ENCODE data around the gene CAB39.

CAB39 gene

DNA sequence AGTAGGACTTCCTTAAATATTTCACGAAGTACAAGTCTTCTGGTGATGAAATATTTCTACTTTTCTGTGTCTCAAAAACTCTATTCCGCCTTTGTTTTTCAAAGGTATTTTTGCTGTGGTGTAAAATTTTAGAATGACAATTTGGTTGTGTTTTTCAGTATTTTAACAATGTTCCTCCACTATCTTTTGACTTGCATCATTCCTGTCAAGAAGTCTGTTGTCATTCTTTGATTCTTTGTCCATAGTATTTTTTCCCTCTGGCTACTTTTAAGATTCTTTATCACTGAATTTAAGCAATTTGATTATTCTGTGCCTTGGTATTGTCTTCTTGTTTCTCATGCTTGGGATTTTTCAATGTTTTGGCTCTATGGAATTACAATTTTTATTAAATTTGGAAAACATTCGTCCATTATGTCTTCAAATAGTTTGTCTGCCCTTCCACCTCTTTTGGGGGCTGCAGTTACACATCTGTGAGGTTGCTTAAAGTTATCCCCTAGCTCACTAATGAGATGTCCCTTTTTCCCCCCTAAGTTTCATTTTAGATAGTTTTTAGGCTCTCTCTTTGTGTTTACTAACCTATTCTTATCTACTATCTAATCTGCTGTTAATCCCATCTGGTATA, 76.0 kb downstream of the CAB39 start:
- DNase-seq = no peak

DNA sequence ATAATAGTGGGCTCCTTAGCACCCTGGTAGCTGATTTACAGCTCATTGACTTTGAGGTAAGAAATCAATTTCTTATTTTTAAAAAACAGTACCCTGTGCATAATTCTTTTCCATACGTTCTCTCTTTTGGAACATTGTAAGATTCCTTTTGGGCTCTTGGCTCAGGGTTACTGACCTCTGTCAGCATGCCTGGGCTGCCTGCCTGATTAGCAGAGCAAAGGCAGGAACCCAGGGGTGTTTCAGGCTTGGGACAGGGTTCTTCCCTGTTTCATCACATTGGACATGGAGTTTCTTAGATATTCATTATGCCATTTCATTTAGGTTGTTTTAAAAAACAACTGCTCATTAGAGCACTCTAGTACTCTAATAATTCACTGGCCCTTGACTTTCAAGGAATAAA, 78.3 kb downstream of the CAB39 start:
- DNase-seq = no peak

DNA sequence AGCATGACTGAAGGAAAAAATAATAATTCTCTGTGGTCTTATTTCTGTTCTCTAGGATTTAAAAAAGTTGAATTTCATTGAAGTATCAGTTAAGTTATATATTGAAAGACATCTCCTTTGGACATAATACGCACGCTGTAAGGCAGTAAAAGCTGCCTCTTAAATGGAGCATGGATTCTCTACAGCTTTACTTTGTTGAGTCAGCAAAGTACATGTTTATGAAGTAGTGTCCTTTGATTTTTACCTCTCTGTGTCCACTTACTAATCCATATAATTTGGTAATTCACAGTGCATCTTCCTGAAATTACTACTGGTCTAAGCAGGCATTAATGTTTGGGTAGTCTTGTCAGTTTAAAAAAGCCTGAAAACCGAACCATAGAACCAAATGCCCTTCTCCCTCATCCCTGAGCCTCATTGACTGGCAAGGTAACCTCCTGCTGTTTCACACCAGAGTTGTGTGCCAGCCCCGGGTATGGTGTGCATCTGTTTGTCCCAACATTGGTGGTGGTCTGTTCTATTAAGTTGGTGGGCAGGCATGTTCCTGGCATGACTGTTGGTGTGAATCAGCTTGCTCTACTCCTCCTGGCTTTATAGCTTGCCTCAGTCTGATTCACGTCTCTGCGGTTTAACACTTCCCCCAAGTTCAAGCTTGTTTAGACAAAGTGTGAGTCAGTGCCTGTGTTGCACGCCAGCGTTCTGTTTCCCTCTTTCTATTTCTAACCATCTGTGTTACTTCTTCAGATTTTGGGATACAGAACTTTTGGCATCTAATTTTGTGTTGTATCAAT, 81.1 kb downstream of the CAB39 start:
- peak; percentile 92 to 94 for DNase-seq

DNA sequence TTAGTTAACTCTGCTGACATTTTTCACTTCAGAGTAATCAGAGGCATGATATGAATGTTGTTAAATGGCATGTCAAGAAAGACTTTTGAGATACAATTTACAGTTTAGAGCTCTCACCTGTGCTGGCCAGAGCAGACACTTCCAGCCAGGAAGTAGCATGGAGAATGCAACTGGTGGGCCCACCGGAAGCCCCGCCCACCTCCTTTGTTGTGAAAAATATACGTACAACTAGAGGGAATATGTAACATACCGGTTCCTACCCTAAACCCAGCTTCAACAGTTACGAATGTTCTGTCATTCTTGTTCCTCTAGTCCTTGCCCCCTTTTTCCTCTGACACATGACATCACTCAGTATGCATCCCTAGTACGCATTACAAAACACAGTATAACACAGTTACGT, 81.9 kb downstream of the CAB39 start:
- DNase-seq = no peak

DNA sequence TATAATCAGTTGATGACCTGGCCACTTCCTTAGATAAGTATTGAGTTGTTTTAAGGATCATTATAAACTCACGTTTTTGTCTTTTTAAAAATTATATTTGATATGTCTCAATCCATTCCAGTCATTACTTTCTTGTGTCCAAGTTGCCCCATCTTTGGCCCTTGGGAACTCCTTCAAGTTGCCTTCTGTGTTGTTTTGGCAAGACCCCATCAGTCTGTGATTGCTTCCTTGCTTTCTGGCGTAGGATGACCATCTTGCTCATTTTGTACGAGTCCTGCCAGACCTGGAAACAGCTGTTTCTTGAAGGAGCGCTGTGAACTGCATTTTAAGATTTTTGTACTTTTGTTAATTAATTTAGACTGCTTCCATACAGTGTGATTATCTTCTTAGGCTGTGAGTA, 83.2 kb downstream of the CAB39 start:
- no peak for DNase-seq

DNA sequence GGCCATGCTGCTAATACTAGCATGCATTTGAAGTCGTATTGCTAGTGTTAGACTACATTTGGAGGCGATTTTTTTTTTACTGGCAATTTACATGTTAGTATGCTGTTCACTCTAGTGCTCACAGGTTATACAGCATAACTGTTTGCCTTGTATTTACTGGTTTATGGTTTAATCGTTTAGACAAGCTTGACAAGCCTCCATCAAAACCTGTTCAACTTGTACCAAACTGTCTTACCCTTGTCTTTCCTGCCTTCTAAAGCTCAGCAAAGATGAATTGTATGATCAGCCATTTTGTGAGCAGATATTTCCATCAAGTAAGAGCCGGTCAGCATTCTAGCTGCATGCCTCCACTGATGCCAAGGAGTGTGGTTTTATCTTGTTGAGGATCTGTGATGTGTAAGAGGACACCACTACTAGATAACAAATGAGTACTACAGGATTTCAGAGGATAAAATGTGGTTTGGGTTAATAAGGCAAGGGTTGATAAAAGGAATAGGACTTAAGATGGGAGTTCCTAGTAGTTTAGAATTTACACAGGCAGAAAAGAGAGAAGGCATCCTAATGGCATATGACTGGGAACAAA, 83.7 kb downstream of the CAB39 start:
- DNase-seq = no peak

DNA sequence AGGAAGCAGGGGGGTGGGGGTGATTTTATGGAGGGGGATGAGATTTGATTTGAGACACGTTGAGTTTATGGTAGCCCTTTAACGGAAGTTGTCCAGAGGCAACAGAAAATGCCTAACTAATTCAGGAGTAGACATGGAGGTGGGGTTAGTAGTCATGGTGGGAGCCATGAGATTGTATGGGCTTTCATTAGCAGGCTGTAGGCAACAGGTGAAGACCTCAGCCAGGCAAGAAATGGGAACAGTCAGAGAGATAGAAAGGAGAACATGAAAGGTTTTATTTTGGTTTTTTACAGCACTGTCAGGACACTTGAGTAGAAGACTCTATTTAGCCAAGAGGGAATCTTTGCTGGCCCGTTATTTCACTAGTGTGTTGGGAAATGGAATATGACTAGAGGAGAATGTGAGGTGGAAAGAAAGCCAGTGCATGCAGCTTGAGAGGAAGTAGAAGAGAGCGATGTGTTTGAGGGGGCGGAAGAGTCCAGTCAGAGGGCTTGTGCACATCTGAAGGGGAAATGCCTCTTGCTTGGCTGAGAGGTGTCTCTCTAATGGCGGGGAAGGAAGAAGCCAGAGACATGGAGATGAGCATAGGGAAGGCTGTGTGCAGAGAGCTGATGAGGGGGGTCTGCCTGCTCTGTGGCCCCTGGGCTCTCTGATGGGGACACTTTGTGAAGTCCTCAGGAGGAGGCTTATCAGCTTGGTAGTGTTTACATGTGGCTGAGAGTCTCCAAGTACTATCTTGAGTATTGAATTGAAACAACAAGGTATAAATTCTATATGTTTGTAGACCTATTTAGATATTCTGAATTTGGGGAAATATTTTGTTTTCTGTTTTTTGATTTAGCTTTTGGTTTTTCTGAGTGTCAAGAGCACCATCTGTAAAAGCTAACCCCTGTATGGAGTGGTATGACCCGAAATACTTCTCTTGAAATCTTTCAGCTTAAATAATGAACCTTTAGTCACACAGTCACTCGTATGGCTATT, 85.2 kb downstream of the CAB39 start:
- peak in 1 of 2 experiments; percentile 20 for DNase-seq

DNA sequence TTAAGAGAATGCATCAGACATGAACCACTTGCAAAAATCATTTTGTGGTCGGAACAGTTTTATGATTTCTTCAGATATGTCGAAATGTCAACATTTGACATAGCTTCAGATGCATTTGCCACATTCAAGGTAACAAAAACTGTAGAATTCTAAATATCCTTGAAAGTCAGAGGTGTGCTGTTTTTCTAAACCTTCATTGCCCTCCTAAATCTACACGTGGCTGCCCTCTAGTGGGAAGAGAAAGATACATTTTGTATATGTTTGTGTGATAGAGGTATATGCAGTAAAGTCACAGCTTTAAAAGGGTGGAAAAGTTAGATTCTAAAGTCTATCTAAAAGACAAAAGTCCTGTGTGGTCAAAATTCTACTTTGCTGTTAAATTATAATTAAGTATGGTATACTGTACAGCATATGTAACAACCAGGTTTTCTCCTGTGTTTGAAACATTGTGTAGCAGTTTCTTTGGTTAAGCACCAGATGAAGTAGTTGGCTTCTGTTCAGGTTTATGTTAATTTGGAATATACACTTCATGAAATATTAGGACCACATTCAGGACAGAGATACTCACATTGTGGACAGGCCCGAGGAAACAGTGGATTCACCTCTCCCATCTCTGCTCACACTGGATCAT, 86.2 kb downstream of the CAB39 start:
- DNase-seq = peak; percentile 55 to 65

DNA sequence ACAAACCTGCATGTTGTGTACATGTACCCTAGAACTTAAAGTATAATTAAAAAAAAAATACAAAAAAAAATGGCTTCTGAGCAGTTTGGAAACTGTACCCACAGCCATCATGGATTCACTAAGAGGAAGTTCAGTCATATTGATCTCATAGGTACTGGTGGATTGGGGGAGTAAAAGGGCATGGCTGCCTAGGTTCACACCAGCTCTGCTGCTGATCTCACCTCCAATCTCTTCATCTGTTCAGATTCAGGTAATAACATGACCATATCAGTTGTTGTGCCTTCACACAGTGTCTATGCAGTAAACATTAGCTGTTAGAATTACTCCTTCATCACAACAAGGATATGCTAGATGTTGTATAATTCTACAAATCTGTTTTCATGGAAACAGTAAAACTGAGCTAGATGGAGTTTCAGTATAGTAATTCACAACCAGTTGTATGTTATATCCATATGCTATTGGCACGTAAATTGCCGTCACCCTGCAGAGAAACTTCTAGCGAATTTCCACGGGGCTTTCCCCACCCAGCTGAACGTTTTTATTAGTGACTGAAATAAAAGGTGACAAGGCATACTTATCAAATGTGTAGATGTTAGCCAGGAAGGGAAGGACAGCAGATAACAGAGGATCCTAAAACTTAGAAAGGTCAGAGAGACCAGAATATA, 92.8 kb downstream of the CAB39 start:
- DNase-seq = no peak

DNA sequence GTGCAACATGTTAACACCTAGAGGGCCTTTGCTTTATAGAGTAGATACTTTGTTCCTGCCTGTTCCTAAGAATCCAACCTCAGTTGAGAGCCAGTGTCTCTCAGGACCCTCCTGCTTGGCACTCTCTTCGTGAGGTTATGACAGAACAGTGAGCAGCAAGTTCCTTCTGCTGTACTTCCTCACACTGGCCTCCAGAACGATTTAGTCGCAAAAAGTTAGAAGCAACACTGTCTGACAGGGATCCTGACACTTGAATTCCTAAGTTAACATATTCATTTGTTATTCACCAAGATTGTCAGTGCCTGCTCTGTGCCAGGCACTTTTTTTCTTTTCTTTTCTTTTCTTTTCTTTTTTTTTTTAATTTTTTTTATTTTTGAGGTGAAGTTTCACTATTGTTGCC, 95.1 kb downstream of the CAB39 start:
- no peak for DNase-seq

DNA sequence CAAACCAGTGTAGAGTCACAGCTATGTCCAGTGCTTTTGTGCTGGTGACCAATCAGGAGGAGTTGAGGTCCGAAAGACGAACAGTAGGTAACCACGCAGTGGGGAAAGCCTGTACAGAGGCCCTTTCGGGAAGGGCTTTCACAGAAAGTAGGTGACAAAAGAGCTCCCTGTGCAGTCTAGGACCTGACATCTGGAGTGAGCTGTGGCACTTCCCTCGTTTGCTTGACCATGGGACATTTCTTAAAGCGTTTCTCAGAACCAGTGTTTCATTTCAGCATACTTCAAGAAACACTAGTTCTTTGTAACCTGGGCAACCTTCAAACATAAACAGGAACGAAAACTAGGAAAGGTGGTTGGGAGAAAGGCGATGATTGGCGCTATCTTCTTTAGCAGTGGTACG, 96.4 kb downstream of the CAB39 start:
- no peak for DNase-seq

DNA sequence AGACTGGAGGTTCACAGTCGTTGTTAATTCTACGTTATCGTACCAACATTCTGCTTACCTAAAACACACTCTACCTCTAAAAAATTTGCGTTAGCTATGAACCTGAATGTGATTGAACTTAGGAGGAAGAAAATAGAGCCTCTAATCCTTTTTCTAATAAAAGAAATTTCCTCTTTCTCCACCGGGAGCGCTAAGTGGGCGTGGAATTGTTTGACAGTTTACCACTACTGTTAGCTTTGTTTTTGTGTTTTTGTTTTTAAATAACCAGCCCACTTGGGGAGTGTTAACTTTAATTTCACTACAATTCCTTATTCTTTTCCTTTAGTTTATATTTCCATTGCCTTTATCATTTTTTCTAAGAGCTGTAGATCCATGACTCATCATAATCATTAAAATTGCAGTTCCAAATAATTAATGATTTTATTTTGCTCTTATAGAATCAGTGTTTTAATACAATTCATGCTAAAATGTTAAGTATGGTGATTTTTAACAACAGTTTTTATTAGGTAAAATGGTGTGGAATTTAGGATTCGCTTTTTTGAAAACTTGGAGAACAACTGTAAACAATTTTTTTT, 97.1 kb downstream of the CAB39 start:
- DNase-seq = peak in 1 of 2 experiments; percentile 3

DNA sequence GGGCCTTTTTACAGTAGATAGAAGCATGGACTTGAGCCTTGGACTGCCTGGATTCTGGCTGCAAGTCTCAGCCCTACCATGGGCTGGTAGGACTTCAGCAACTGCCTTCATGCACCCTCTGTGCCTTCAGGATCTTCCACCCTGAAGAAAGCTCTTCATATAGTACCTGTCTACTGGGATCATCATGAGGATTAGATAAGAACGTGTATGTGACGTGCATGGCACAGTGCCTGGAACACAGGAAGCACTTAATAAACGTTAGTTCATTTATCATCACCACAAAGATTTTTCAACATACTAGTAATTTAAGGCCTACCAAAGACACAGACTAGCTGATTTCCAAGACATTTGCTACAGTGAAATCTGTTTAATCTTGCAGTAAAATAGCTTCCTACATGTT, 98.9 kb downstream of the CAB39 start:
- no peak for DNase-seq

DNA sequence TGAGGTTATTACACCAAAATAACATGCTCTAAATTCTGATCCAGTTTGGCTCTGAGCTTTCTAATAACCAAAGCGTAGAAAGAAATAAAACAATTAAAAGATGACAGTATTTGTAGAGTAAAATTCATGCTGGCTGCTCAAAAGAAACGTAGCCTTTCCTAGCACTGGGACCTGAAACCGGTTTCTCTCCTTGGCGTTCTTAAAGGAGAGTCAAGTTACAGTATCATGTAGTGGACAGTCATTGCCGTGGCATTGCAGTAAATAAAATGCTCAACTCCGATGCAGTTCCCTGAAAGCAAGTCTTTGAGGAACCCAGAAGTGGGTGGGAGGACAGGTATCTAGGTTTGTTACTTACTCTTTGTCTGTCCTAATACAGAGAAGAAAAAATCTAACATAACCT, 99.4 kb downstream of the CAB39 start:
- DNase-seq = no peak

DNA sequence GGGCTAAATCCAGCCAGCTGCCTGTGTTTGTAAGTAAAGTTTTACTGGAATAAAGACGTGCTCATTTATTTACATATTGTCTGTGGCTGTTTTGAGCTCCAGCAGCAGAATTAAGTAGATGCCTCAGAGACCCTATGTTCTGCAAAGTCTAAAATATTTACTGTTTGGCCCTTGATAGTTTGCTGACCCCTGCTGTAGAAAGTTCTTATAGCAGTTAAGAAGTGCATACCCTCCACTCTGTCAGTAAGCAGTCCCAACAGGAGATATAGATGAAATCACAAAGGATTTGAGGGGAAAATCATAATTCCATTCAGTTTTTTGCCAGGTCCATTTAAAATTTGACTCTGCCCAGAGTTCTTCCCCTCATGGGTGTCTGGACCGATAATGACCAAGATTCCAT, 102.0 kb downstream of the CAB39 start:
- peak; percentile 10 to 29 for DNase-seq

DNA sequence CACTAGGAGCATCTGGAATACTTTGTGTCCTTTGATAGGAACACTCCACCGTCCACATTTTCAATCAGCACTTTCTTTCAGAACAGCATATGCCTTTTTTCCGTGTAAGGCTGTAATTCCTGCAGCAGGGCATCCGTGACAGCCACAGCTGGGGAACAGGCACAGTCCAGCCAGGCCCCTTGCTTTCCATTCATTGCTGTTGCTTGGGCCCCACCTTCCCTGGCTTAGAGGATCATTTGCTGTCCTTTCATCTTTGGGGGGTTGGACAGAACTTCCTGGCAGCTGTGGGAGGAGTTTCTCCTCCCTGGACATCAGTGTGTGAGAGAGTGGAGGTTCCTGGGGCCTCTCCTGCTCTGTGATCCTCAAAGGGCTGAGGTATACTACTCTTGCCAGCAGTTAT, 102.4 kb downstream of the CAB39 start:
- DNase-seq = no peak

DNA sequence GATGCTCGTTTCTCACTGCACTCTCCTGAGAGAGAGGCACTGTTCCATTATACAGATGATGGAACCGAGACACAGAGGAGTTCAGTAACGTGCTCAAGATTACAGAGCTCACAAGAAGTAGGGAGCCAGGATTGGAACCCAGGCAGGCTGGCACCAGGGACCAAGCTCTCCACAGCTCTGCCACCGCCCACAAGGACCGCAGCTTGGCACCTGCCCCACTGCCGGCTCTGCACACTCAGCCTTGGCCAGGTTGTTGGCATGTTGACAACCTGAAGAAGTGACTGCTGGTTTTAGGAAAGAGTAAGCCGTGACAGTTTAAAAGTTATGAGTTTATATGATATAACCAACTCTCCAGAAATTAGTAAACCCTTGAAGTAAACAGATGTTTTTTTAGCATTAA, 104.1 kb downstream of the CAB39 start:
- no peak for DNase-seq

DNA sequence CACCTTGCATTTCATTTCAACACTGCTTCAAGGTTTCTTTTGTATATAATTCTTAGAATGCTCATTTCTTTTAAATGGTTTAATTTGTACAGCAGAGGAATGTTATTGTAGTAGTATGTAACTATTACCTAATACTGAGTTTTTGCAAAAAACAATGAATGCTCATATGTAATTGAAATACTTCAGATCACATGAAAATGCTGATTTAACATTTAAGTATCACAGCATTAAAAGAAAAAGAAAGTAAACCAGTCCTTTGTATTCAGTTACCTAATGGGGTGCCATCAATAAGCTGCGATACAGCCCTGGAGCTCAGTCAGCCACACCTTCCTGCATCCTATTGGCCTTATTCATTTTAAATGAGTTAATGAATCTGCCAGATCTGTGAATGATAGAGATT, 106.8 kb downstream of the CAB39 start:
- no peak for DNase-seq

DNA sequence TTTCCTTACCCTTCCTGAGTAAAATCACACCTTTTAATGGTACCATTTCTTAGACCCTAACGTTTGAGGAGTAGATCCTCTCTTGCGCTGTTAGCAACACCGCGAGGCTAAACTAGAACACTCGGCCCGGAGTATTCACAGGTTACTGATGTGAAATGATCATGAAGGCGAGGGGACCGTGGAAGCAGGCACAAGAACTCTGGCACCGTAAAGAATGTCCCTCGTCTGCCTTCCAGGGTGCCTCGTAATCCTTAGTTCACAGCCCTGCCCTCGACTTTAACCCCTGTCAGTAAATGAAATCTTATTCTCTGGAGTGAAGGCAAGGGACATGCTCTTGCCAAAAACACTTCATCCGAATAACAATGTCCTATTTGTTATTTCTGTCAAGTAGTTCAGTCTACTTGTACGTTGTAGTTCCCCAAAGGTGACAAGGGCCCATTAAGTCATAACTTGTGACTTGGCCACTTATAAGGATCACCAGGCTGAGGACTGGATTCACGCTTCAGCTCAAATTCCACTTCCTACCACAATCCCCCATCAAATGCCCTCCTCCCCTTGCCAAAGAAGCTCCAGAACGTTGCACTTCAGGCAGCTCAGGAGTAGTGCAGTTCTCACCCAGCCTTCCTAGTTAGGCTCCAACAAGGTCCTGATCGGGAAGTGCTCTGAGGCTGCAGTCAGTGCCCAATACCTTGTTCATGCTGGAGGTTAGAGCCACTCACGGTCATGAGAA, 108.8 kb downstream of the CAB39 start:
- DNase-seq = no peak

DNA sequence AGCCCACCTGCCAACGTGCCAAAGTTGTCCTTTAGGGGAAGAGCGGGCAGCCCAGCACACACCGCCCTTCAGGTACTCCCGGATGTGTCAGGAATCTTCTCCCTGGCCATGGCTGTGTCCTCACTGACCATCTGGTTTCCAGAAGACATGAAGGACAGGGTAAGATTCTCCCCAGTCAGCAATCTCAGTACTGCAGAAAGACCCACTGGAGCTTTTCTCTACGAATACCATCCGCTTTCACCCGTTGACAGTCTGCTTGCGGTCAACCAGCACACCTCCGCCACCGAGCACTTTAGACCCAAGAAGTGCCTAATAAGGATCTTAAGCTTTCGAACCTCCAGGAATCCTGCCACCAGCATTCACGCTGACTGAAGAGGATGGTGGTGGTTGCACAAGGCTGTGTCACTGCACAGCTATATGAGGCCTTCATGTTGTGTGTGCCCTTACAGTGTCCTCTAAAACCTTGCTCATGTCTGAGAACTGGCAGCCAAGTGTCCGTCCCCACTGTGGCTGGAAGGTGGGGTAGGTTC, 109.4 kb downstream of the CAB39 start:
- no peak for DNase-seq

Data from AML-193 (cell line).